CD4-positive, alpha-beta T cell (primary cell): ENCODE data around the gene FCN1. TPM values are rescaled to one million over a fixed set of nuclear protein-coding genes. Genes with fewer than 3 reads are reported as not detected.
A peak's percentile ranks its signal among the peaks of the same experiment; 100 is the strongest.

Experiments
- ATAC-seq: fragments of 200-7000 bp; cut with Tn5 transposase; one replicate; pipeline ENCODE4 v1.10.0; 2022; ENCODE audit warnings: mild to moderate bottlenecking; ENCODE audit not compliant: poor library complexity
- CTCF ChIA-PET: fragments of 350-600 bp; sonication (Branson Sonifier 250); formaldehyde crosslinking; loops from one replicate; lab custom pipeline; 2021; ENCODE audit warnings: antibody characterized with exemption, inconsistent platforms; lab: Charles Lee
- POLR2A ChIA-PET: fragments of 350-600 bp; sonication (Branson Sonifier 250); formaldehyde crosslinking; loops from one replicate; lab custom pipeline; 2021; ENCODE audit warnings: antibody characterized with exemption, inconsistent platforms; lab: Charles Lee
- DNase-seq, 14 experiments: peaks; one replicate each; pipeline ENCODE4 v3.0.0-alpha.2; 2013 to 2020; ENCODE audit warnings: mixed read lengths in 2 of 14
- H3K27ac ChIP-seq, 2 donors: one replicate each; pipeline versions ENCODE4 v1.5.1 to v1.7.0; 2013; ENCODE audit warnings: low read length in 2 of 2, low read depth in 1 of 2, mild to moderate bottlenecking in 1 of 2
- H3K27me3 ChIP-seq, 2 experiments: 1 replicate in 1 of 2; 2 replicates in 1 of 2; pipeline versions ENCODE4 v1.6.1 to v1.7.0; 2013; ENCODE audit warnings: low read length in 2 of 2, control low read depth in 1 of 2, mild to moderate bottlenecking in 1 of 2, moderate library complexity in 1 of 2; ENCODE audit not compliant: insufficient read depth in 2 of 2, control insufficient read depth in 1 of 2
- H3K36me3 ChIP-seq: one replicate; pipeline ENCODE4 v1.6.1; 2013; ENCODE audit warnings: low read length, control low read depth; ENCODE audit not compliant: insufficient read depth
- H3K4me1 ChIP-seq: one replicate; pipeline ENCODE4 v1.6.1; 2013; ENCODE audit warnings: low read length, control low read depth; ENCODE audit not compliant: insufficient read depth
- H3K4me3 ChIP-seq: one replicate; pipeline ENCODE4 v1.5.1; 2013; ENCODE audit warnings: mild to moderate bottlenecking, low read length, moderate library complexity
- H3K9me3 ChIP-seq, 2 experiments: 1 replicate in 1 of 2; 2 replicates in 1 of 2; pipeline versions ENCODE4 v1.6.1 to v1.7.0; 2013; ENCODE audit warnings: low read length in 2 of 2, mild to moderate bottlenecking in 2 of 2, control low read depth in 1 of 2, moderate library complexity in 1 of 2; ENCODE audit not compliant: control insufficient read depth in 1 of 2, insufficient read depth in 1 of 2
- H3K27ac Mint-ChIP-seq: one replicate; pipeline ENCODE4 v1.8.0; 2020; ENCODE audit warnings: mixed read lengths
- H3K27me3 Mint-ChIP-seq: one replicate; pipeline ENCODE4 v1.8.0; 2021; ENCODE audit warnings: mixed read lengths
- H3K36me3 Mint-ChIP-seq: one replicate; pipeline ENCODE4 v1.8.0; 2021; ENCODE audit warnings: low read depth, mixed read lengths
- H3K4me1 Mint-ChIP-seq: one replicate; pipeline ENCODE4 v1.8.0; 2021; ENCODE audit warnings: low read depth, mixed read lengths
- H3K4me3 Mint-ChIP-seq: one replicate; pipeline ENCODE4 v1.8.0; 2020; ENCODE audit warnings: mild to moderate bottlenecking, mixed read lengths
- H3K9me3 Mint-ChIP-seq: one replicate; pipeline ENCODE4 v1.8.0; 2020; ENCODE audit warnings: mixed read lengths
- intact Hi-C, 2 experiments: fragments of 100-400 bp; cut with DNase I in 1 of 2; cut with micrococcal nuclease in 1 of 2; formaldehyde crosslinking; loops; one replicate each; pipeline versions ENCODE4 v1.15.1 to v1.9.0; 2023 to 2025; cut with DNase I, micrococcal nuclease
- total RNA-seq, 174 experiments: library from RNA in 2 of 174; stranded (reverse) in 2 of 174; gene quantifications; one replicate each; pipeline ENCODE4 v1.2.3 and lab custom pipeline; 2021 to 2026
- TF ChIP-seq, protein P1 (sequence below): fragments of 200-600 bp; IDR thresholded peaks from one replicate; pipeline ENCODE4 v1.8.0; 2022; ENCODE audit warnings: antibody characterized with exemption, mild to moderate bottlenecking

The FCN1 gene
- total RNA-seq, 2 experiments from 2014 or later = 9.9 to 10.5 TPM

GRCh38 chr9:134912126-134912840, 5.4 kb downstream of the FCN1 start:
- Mint-ChIP-seq H3K27ac (no peak overlapping the region), H3K4me3 (no peak overlapping the region), H3K36me3 (no peaks in the 10 kb centered on the region), H3K27me3 (peaks cover 31% of the 10 kb centered on the region), H3K4me1 (no peaks in the 10 kb centered on the region), H3K9me3 (no peaks in the 10 kb centered on the region)
- Histone ChIP-seq H3K4me3 (no peak overlapping the region), H3K27ac (no peak overlapping the region), H3K36me3 (no peaks in the 10 kb centered on the region), H3K27me3 (peaks cover 0 to 5% of the 10 kb centered on the region in 2 experiments), H3K9me3 (peaks cover 0 to 8% of the 10 kb centered on the region in 2 experiments), H3K4me1 (no peaks in the 10 kb centered on the region)
- no peak for ATAC-seq
- peak in 1 of 14 experiments; percentile 23 for DNase-seq
- TF ChIP-seq, protein P1, sequence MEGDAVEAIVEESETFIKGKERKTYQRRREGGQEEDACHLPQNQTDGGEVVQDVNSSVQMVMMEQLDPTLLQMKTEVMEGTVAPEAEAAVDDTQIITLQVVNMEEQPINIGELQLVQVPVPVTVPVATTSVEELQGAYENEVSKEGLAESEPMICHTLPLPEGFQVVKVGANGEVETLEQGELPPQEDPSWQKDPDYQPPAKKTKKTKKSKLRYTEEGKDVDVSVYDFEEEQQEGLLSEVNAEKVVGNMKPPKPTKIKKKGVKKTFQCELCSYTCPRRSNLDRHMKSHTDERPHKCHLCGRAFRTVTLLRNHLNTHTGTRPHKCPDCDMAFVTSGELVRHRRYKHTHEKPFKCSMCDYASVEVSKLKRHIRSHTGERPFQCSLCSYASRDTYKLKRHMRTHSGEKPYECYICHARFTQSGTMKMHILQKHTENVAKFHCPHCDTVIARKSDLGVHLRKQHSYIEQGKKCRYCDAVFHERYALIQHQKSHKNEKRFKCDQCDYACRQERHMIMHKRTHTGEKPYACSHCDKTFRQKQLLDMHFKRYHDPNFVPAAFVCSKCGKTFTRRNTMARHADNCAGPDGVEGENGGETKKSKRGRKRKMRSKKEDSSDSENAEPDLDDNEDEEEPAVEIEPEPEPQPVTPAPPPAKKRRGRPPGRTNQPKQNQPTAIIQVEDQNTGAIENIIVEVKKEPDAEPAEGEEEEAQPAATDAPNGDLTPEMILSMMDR = no peak
- CTCF ChIA-PET = no interaction called here
- intact Hi-C loops = no loop called here
- POLR2A ChIA-PET = no interaction called here

GRCh38 chr9:134909511-134910481, 7.9 kb downstream of the FCN1 start:
- H3K4me1 Mint-ChIP-seq = no peaks in the 10 kb centered on the region
- CTCF ChIA-PET = no interaction called here
- POLR2A ChIA-PET = no interaction called here
- H3K27me3 Mint-ChIP-seq = peaks cover 25% of the 10 kb centered on the region
- Histone ChIP-seq H3K27me3 (peaks cover 0 to 5% of the 10 kb centered on the region in 2 experiments), H3K9me3 (peaks cover 0 to 8% of the 10 kb centered on the region in 2 experiments), H3K27ac (no peak overlapping the region), H3K4me1 (no peaks in the 10 kb centered on the region), H3K36me3 (no peaks in the 10 kb centered on the region), H3K4me3 (no peak overlapping the region)
- no peaks in the 10 kb centered on the region for H3K36me3 Mint-ChIP-seq
- TF ChIP-seq, protein P1 = no peak
- H3K4me3 Mint-ChIP-seq = no peak overlapping the region
- intact Hi-C loops = no loop called here
- H3K27ac Mint-ChIP-seq = no peak overlapping the region
- no peaks in the 10 kb centered on the region for H3K9me3 Mint-ChIP-seq
- ATAC-seq (no peak), DNase-seq (peak in 1 of 14 experiments; percentile 14)

- ATAC-seq (no peak), DNase-seq (no peak)
- Histone ChIP-seq H3K27me3 (peaks cover 0 to 5% of the 10 kb centered on the region in 2 experiments), H3K36me3 (no peaks in the 10 kb centered on the region), H3K4me3 (no peak overlapping the region), H3K27ac (no peak overlapping the region), H3K9me3 (peaks cover 0 to 4% of the 10 kb centered on the region in 2 experiments), H3K4me1 (no peaks in the 10 kb centered on the region)
- no peak overlapping the region for H3K4me3 Mint-ChIP-seq
- H3K36me3 Mint-ChIP-seq = no peaks in the 10 kb centered on the region
- H3K9me3 Mint-ChIP-seq = no peaks in the 10 kb centered on the region
- H3K27ac Mint-ChIP-seq = no peak overlapping the region
- TF ChIP-seq, protein P1 = no peak
- no peaks in the 10 kb centered on the region for H3K4me1 Mint-ChIP-seq
- POLR2A ChIA-PET = no interaction called here
- peaks cover 25% of the 10 kb centered on the region for H3K27me3 Mint-ChIP-seq
- CTCF ChIA-PET = no interaction called here
- intact Hi-C loops = no loop called here
Measured at GRCh38 chr9:134908524-134909309, 9.0 kb downstream of the FCN1 start.
